ENCODE measurements around the gene ACE.

GRCh38 chr17:63489291-63489690, 12.4 kb downstream of the ACE start:
- TF ChIP-seq CTCF (IDR thresholded peaks at IDR 0.05) (no peak), EZH2 (IDR thresholded peaks at IDR 0.05) (no peak), EZH2phosphoT487 (IDR thresholded peaks at IDR 0.05) (no peak)

Measured in neural progenitor cell (in vitro differentiated cells).